ENCODE data around the gene OPRM1.

The OPRM1 gene

DNA sequence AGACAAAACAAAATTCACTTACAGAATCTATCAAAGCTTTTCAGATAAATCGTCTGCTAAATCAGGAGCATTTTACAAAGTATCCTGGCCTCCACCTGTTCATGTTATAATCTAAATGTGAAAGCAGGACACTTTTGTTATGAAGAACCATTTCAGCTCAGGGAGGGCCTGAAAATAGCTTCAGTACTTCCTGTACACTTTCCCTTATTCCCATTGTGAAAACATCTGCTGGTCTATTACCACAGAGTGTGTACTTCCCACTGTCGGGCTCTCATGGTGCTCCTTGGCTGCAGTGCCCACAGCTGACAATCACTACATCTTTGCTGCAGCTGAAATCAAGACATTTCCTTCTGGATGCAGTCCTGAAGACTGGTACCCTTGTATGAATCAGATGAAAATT lies 128.1 kb downstream of the OPRM1 start:
- TF ChIP-seq EGR1 (IDR thresholded peaks at IDR 0.05) (no peak), TAF1 (IDR thresholded peaks at IDR 0.05; ENCODE audit: low read depth) (no peak), YY1 (IDR thresholded peaks at IDR 0.05; ENCODE audit: low read depth) (no peak), EP300 (IDR thresholded peaks at IDR 0.05; ENCODE audit: borderline replicate concordance) (no peak), CEBPB (IDR thresholded peaks at IDR 0.05) (no peak), ZBTB7A (IDR thresholded peaks at IDR 0.05; ENCODE audit: low read depth) (no peak), RAD21 (IDR thresholded peaks at IDR 0.05; ENCODE audit: low read depth) (no peak), CREB1 (IDR thresholded peaks at IDR 0.05; ENCODE audit: low read depth) (no peak)
- TF ChIP-seq, protein P1, sequence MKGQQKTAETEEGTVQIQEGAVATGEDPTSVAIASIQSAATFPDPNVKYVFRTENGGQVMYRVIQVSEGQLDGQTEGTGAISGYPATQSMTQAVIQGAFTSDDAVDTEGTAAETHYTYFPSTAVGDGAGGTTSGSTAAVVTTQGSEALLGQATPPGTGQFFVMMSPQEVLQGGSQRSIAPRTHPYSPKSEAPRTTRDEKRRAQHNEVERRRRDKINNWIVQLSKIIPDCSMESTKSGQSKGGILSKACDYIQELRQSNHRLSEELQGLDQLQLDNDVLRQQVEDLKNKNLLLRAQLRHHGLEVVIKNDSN (IDR thresholded peaks at IDR 0.05), result no peak

- TF ChIP-seq REST (IDR thresholded peaks at IDR 0.05; ENCODE audit: low read depth), result no peak
- TF ChIP-seq TEAD4 (IDR thresholded peaks at IDR 0.05), result no peak
- TF ChIP-seq TAF1 (IDR thresholded peaks at IDR 0.05; ENCODE audit: low read depth), result no peak
- TF ChIP-seq EP300 (IDR thresholded peaks at IDR 0.05; ENCODE audit: borderline replicate concordance), result no peak
- TF ChIP-seq YY1 (IDR thresholded peaks at IDR 0.05; ENCODE audit: low read depth), result no peak
- TF ChIP-seq EGR1 (IDR thresholded peaks at IDR 0.05), result no peak
These were observed 130.3 kb downstream of the OPRM1 start for GRCh38 chr6:154169193-154169847.

GRCh38 chr6:154170106-154170505 lies 131.1 kb downstream of the OPRM1 start:
- TF ChIP-seq EGR1 (IDR thresholded peaks at IDR 0.05) (no peak), TAF1 (IDR thresholded peaks at IDR 0.05; ENCODE audit: low read depth) (no peak), FOXM1 (IDR thresholded peaks at IDR 0.05; ENCODE audit: borderline replicate concordance, low read depth) (no peak)

- no peak for TF ChIP-seq FOXM1 (IDR thresholded peaks at IDR 0.05; ENCODE audit: borderline replicate concordance, low read depth)
- TF ChIP-seq EP300 (IDR thresholded peaks at IDR 0.05; ENCODE audit: borderline replicate concordance), result no peak
- TF ChIP-seq, protein P1 (IDR thresholded peaks at IDR 0.05), result no peak
These were observed 140.4 kb downstream of the OPRM1 start for GRCh38 chr6:154179434-154179833.

DNA sequence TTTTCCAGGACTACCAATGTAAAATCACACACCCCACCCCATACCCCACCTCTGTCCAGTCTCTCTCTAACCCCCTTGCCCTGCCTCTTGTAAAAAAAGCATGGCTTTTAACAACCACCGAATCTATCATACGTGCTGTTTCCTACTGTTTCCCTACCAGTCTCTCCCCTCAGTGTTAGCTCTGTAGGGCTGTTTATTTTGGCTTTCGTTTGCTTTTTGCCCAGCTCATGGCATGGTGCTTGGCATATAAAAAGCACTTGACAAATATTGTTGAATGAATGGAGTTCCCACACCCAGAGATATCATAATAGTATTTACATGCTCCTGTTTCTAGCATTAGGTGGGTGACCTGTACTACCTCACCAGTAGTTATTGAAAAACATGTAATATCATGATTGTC lies 148.2 kb downstream of the OPRM1 start:
- TF ChIP-seq REST (IDR thresholded peaks at IDR 0.05; ENCODE audit: low read depth), result no peak
- TF ChIP-seq EP300 (IDR thresholded peaks at IDR 0.05; ENCODE audit: borderline replicate concordance), result no peak
- TF ChIP-seq YY1 (IDR thresholded peaks at IDR 0.05; ENCODE audit: low read depth), result no peak
- TF ChIP-seq RAD21 (IDR thresholded peaks at IDR 0.05; ENCODE audit: low read depth), result no peak
- no peak for TF ChIP-seq TCF12 (IDR thresholded peaks at IDR 0.05; ENCODE audit: low read depth)
- TF ChIP-seq NFIC (IDR thresholded peaks at IDR 0.05), result no peak
- TF ChIP-seq MAX (IDR thresholded peaks at IDR 0.05), result no peak
- no peak for TF ChIP-seq EGR1 (IDR thresholded peaks at IDR 0.05)
- TF ChIP-seq, protein P1 (IDR thresholded peaks at IDR 0.05), result no peak
- no peak for TF ChIP-seq TEAD4 (IDR thresholded peaks at IDR 0.05)
- TF ChIP-seq CEBPB (IDR thresholded peaks at IDR 0.05), result no peak

- no peak for TF ChIP-seq TCF12 (IDR thresholded peaks at IDR 0.05; ENCODE audit: low read depth)
- no peak for TF ChIP-seq ZBTB7A (IDR thresholded peaks at IDR 0.05; ENCODE audit: low read depth)
These were observed 148.7 kb downstream of the OPRM1 start for GRCh38 chr6:154187714-154188113.

GRCh38 chr6:154196333-154196885 lies 157.4 kb downstream of the OPRM1 start:
- TF ChIP-seq CEBPB (IDR thresholded peaks at IDR 0.05) (no peak), NFIC (IDR thresholded peaks at IDR 0.05) (no peak), TEAD4 (IDR thresholded peaks at IDR 0.05) (no peak), MAX (IDR thresholded peaks at IDR 0.05) (no peak), CREB1 (IDR thresholded peaks at IDR 0.05; ENCODE audit: low read depth) (no peak), ZBTB7A (IDR thresholded peaks at IDR 0.05; ENCODE audit: low read depth) (no peak), YY1 (IDR thresholded peaks at IDR 0.05; ENCODE audit: low read depth) (no peak), RAD21 (IDR thresholded peaks at IDR 0.05; ENCODE audit: low read depth) (no peak), EP300 (IDR thresholded peaks at IDR 0.05; ENCODE audit: borderline replicate concordance) (no peak), FOXM1 (IDR thresholded peaks at IDR 0.05; ENCODE audit: borderline replicate concordance, low read depth) (no peak), TCF12 (IDR thresholded peaks at IDR 0.05; ENCODE audit: low read depth) (no peak)

Measured in Ishikawa (cell line).